NCI-H1417 (cell line): ENCODE measurements around the gene GMPPA.
A peak's percentile ranks its signal among the peaks of the same experiment; 100 is the strongest.

Experiments used
- DNase-seq, 3 experiments: peaks; one replicate each; lab custom pipeline; 2025; lab: John Stamatoyannopoulos, UW

GMPPA gene

GRCh38 chr2:219522111-219523030 is 23.7 kb downstream of the GMPPA start:
- peak; percentile 1 to 67 (median 57) for DNase-seq

DNA sequence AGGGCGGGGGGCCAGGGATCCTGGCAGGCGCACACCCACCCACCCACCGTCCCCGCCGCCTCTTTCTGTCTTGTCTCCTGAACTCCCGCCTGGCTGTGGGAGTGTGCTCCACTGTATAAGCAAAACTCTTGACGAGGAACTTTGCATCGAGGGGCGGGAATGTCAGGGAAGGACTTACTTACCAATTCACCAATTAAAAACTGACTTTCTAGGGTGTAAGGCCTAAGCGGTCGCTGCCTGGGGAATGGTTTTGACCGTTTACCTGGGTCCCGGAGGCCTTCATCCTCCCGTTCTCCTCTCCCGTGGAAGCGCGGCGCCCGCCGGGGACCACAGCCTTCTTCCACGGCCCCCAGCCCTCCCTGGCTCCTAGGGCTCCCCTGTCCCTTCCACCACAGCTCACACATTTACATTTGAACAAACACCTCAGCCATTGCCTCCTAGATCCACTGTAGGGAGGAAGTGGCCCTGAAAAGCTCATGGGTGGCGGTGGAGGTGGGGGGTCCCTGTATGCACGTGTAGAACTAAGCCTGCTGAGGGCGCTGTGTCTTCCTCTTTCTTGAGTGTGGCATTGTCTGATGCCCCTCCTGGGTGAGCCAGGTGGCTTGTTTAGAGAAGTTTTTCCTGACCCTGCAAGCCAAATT is 24.5 kb downstream of the GMPPA start:
- peak in 1 of 3 experiments; percentile 61 for DNase-seq

DNA sequence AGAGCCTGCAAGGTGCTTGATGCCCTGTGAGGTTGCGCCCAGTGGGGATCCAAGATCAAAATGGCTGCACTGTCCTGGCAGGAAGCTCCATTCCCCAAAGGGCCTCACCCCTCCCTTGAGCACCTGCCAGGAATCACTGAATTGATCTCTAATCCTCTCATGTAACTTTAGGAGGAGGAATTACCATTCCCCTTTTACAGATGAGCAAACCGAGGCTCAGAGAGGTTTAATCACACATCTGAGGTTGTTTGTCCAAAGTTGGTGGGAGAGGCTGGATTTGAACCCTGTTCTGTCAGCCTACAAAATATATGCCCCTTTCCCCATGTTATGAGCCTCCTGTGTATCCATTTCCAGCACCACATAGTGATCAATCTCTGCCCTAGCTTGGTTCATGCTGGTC is 26.1 kb downstream of the GMPPA start:
- no peak for DNase-seq

DNA sequence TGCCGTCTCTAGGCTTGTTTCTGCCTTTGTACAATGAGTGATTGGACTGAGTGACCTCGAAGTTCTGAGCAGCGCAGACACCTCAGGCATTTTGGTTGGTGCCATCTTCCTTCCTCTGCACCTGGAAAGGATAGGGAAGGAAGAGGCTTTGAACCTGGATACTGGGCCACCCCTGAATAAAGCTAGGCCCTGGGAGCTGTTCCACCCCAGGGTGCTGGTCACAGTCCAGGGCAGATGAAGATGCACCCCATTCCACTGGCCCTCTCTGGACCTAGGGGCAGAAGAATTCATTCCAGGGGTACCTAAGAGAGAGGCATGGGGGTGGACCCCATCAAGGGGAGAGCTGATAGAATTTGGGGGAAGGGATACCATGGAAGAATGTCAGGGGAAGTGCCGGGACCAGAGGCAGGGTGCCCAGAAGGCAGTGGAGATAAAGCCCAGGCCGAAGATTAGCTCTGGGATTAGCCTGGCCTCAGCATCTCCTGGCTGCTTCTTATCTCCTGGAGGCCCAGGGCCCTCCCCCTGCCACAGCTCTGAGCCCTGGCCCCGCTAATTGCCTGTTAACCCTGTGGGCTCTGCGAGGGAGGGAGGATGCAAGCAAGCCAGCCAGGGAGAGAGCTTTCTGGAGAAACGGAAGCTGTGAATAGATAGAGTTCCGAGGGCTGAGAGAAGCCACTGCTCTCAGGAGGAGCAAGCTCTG is 27.0 kb downstream of the GMPPA start:
- DNase-seq: peak in 2 of 3 experiments; percentile 50 to 70

- peak in 2 of 3 experiments; percentile 34 to 59 for DNase-seq
Observed at GRCh38 chr2:219526320-219527075, 27.8 kb downstream of the GMPPA start.

DNA sequence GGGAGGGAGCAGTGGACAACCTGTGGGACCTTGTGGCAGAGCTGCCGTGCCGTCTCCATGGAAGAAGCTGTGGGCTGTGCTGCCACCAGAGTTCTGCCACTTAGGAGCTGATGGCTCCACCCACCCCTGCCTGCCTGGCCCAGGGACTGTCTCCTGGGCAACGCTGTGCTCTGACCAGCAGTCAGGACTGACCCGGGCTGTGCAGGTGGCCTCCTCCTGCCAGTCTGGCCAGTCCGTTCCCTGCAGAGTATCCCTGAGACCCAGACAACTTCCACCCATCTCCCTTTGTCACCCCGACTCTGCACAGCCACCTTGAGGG is 28.3 kb downstream of the GMPPA start:
- DNase-seq: peak in 2 of 3 experiments; percentile 51 to 77

- no peak for DNase-seq
Observed at GRCh38 chr2:219527472-219527871, 28.8 kb downstream of the GMPPA start.

DNA sequence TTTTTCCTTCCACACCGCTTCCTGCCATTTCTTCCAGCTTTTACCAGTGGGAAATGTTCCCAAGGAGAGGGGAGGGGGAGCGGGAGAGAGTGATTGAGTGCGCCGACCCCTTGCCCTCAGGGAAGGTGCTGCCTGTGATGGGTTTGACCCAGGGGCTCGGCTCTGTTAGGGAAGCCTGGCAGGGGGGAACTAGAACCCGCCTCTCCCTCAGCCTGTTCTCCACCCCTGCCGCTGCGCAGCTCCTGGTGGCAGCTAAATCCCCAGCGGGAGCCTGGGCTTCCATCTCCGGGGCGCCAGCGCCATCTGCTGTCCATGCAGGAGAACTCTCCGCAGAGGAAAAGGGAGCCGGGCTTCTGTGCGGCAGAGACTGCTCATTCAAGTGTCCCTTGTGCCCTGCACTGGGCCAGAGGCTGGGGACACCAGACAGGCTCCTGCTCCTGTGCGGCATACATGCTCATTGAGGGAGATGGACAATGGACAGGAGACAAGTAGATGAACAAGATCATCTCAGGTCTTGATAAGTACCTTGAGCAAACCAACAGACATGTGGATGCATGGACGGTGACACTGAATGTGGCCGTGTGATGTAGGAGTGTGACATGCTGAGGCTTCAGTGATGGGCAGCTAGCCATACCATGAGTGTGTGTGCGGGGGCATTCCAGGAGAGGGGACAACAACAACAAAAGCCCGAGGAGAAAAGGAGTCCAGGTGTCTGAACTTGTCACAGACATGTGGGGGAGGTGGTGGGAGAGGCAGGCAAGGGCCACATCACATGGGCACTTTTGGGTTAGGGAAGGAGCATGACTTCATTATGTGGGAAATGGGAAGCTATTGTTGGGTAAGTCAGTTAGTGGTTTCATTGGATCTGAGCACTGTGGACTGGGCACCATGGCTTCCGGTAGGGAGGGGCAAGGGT is 31.6 kb downstream of the GMPPA start:
- DNase-seq: peak; percentile 53 to 88 (median 75)

DNA sequence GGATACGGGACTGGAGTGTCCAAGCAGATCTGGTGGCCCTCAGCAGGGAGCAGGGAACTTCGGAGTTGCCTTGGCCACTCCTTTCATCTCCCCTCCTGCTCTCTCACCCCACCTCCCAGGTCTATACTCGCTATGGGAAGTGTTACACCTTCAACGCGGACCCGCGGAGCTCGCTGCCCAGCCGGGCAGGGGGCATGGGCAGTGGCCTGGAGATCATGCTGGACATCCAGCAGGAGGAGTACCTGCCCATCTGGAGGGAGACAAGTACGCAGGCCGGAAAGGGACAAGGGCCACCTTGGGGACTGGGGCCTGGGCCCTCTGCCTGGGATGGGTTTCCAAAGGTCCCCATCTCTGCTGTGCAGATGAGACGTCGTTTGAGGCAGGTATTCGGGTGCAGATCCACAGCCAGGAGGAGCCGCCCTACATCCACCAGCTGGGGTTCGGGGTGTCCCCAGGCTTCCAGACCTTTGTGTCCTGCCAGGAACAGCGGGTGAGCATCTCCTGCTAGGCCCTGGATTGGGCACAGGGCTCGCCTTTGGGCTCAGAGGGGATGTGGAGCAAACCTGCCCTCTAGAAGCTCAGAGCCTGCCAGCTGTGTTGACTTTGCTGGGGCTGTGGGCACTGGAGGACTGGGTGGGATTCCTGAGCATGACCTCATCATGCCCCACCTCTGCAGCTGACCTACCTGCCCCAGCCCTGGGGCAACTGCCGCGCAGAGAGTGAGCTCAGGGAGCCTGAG is 33.1 kb downstream of the GMPPA start:
- no peak for DNase-seq

GRCh38 chr2:219532378-219532649 is 33.6 kb downstream of the GMPPA start:
- DNase-seq: peak in 1 of 3 experiments; percentile 7

DNA sequence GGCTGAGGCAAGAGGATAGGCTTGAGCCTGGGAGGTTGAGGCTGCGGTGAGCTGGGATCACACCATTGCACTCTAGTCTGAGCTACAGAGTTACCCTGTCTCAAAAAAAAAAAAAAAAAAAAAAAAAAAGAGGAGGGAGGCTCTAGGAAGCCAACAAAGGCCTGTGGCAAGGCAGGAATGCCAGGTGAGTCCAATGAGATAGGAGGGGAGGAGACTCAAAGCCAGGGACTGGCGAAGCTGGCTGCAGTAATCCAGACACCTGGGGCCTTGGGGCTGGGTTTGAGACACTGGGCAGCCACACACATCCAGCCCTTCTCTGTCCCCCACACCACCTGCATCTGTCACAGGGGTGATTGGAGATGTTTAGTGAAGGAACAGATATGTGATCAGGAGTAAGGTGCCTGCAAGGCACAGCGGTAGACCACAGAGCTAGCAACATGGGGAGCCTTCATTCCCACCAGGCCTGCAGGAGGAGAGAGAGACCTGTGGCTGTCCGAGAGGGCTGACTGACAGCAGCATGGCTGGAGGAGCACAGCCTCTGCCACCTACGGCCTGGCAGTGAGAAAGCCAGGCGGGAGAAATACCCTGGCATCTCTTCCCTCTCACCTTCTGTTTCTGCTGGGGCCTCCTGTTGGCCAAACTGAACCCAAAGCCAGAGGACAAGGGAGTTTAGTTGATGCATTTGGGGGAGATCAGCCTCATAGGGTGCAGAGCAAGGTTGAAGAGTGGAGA is 35.4 kb downstream of the GMPPA start:
- DNase-seq: peak in 1 of 3 experiments; percentile 10

DNA sequence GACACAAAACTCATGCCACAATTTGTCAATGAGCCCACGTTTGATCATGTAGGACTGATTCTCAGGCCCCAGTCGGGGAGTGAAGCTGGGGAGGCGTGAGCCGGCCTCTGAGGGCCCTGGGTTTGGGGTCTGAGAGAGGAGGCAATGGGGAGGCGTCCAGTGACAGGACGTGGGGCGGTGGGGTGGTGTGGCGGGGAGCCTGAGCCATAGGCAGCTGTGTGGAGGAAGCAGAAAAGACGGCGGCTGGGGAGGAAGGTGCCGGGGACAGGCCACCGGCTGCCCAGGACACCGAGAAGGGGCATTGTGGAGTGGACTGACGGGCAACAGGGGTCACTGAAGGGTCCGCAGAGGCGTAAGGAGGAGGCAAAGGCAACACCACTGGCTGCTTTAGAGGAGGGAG is 37.7 kb downstream of the GMPPA start:
- no peak for DNase-seq

DNA sequence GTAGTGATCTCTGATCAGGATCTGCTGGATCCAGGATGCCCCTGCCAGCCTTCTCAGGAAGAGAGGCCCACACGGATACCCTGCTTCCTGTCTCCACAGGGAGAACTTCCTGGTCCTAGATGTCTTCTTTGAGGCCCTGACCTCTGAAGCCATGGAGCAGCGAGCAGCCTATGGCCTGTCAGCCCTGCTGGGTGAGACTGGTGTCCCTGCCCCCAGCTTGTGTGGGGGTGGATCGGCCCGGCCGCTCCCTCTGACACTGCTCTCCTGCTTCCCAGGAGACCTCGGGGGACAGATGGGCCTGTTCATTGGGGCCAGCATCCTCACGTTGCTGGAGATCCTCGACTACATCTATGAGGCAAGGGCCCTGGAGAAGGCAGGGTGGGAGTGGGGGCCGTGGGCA is 38.3 kb downstream of the GMPPA start:
- no peak for DNase-seq

DNA sequence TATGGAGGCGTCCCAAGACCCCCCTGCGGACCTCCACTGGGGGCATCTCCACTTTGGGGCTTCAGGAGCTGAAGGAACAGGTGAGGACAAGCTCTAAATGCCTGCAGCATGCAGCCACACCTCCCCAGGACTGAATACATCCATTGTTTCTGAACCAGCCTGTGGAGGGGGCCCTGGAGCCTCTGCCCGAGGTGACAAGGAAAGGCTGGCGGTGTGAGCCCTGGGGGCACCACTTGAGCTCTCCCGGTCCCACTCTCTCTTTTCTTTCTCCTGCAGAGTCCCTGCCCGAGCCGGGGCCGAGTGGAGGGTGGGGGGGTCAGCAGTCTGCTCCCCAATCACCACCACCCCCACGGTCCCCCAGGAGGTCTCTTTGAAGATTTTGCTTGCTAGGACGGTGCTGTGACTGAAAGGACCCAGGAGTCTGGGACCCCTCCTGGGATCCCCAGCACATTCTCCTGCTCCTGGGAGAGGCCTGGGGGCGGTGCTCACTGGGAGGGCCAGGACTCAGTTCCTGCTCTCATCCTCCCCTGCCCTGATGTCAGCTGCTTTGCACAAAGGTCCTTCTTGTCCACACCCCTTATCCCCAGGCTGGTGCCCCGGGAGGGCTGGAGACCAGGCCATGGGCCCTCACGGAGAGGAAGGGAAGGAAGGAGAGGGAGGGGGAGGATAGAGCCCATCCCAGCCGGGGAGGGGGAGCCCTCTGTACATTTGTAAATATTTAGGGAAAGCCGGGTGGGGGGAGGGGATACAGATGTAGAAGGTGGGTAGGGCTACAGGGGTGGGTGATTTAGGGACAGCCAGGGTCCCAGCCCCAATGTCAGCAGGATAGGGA is 39.2 kb downstream of the GMPPA start:
- no peak for DNase-seq

- DNase-seq: no peak
Observed at GRCh38 chr2:219538504-219538951, 39.8 kb downstream of the GMPPA start.

DNA sequence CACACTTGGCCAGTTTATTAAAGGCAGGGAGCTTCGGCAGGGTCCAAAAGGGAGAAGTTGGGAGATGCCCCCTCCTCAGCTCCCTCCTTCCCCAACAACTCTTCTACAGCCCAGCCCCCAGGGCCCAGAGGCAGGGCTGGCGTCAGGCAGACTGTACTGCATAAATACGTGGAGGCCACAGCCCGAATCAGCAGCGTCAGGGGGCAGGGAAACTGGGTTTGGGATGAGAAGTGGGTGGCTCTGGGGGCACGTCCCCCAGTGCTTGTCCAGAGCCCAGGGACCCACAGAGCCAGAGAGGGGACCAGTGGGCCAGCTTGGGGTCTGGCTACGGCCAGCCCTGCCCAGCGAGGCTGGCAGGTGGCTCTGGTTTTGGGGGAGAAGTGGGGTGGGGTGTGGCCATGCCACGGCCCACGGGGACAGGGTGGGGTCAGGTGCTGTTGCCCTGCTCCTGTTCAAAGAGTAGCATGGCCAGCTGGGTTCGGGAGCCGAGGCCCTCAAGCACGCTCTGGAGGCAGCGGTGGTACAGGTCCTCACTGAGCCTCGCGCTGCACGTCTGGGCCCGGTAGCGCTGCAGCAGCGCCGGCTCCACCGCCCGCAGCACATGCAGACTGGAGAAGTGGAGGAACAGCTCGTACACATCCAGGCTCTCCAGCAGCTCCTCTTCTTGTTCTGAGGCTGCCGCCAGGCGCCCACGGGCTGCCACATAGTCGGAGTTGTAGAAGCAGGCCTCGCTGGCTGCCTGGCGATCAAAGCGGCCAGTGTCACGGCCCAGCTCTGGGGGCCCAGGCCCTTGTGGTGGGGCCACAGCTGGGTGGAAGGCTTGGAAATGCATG is 40.5 kb downstream of the GMPPA start:
- DNase-seq: no peak

GRCh38 chr2:219539926-219540678 is 41.4 kb downstream of the GMPPA start:
- DNase-seq: no peak
